ENCODE data around the gene HCRTR2.

HCRTR2 gene

GRCh38 chr6:55176958-55177357, 2.6 kb downstream of the HCRTR2 start:
- DNase-seq (ENCODE audit: extremely low spot score) = no peak
- ChIA-PET CTCF (no interaction called here), POLR2A (no interaction called here)
- no peak for TF ChIP-seq LEF1 (IDR thresholded peaks at IDR 0.05; ENCODE audit: borderline replicate concordance)
- TF ChIP-seq ZNF384 (IDR thresholded peaks at IDR 0.05) = no peak
- no peak for TF ChIP-seq TARDBP (IDR thresholded peaks at IDR 0.05)
- no peak for TF ChIP-seq FOXM1 (IDR thresholded peaks at IDR 0.05; ENCODE audit: borderline replicate concordance)
- TF ChIP-seq ARNT (IDR thresholded peaks at IDR 0.05) = no peak
- no peak for TF ChIP-seq L3MBTL2 (conservative IDR thresholded peaks at IDR 0.05)
- TF ChIP-seq FOXK2 (IDR thresholded peaks at IDR 0.05) = no peak

DNA sequence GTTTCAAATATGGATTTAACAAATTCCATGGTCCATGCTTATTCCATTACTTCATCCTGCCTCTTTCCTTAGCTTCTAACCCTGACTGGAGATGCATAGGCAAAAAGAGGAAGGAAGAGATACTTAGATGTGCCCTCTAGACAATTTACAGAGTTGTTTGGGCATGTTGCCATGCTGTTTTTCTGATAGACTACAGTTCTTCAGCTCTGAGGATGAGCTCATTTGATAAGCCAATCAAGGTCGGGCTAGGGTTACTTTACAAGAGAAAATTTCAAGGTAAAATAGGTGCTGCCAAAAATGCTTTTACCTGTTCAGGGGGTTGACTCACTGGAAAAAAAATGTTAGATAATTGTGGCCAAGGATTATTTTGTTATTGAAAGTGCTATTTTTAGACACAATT, 5.9 kb downstream of the HCRTR2 start:
- DNase-seq (ENCODE audit: extremely low spot score) = no peak
- ChIA-PET POLR2A (no interaction called here), CTCF (no interaction called here)
- no peak for TF ChIP-seq LEF1 (IDR thresholded peaks at IDR 0.05; ENCODE audit: borderline replicate concordance)
- no peak for TF ChIP-seq FOXM1 (IDR thresholded peaks at IDR 0.05; ENCODE audit: borderline replicate concordance)
- no peak for TF ChIP-seq BHLHE40 (IDR thresholded peaks at IDR 0.05; ENCODE audit: borderline replicate concordance)
- no peak for TF ChIP-seq ARNT (IDR thresholded peaks at IDR 0.05)

DNA sequence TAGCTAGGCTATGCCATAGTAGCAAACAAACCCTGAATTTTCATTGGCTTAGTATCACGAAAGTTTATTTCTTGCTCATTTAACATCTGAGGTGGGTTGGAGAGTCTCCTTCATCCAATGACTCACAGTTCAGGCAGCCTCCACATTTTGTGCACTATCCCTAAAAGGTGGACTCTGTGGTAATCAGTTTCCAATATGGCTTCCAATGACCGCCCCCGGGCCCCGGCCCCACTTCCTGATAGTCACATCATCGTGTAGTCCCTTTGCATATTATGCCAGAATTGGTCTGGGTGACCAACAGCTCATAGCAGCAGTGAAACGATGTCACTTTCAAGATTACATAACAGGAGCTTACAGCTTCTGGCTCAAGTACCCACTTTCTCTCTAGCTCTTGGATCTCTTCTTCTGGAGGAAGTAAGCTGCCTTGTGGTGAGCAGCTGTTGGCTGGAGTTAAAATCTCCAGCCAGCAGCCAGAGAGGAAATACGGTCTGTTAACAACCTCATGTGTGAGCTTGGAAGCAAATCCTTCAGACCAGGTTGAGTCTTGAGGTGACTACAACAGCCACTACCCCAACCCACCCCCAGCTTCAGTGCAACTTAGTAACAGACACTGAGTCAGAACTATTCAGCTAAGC, 7.8 kb downstream of the HCRTR2 start:
- POLR2A ChIA-PET = no interaction called here

DNA sequence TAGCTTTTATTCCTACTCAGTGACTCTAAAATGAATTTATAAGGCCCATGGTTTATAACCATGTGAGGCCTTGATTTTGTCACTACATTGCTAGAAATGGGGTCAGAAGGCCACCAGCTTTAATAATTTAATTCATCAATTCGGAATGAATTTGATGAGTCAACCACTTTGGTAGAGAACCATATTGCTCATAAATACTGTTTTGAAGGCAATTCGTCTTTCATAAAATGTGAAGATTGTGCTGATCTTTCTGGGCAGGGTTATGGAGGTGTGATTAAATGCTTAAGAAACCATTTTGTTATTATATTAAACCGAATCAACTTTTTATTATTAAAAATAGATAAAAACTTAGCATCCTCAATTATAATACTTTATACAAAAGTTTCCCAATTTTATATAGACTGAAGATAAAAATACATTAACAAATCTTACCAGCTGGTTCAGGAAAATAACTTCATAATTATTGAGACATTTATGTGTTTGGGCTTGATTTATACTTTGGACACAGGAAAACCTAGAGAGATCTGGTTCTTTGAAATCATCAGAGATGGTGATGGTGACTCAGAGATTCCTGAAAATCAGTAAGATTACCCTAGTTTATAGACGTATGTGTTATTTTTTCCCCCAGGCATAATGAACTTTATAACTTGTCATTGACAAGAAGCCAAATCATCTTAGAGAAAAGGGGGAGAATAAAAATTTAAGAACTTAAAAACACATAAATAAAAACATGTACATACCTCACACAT, 10.6 kb downstream of the HCRTR2 start:
- no peak for DNase-seq (ENCODE audit: extremely low spot score)
- POLR2A ChIA-PET = no interaction called here
- TF ChIP-seq HDGF (IDR thresholded peaks at IDR 0.05; ENCODE audit: borderline replicate concordance) (no peak), NFRKB (IDR thresholded peaks at IDR 0.05) (no peak), ELF4 (IDR thresholded peaks at IDR 0.05) (no peak), L3MBTL2 (conservative IDR thresholded peaks at IDR 0.05) (no peak), LEF1 (IDR thresholded peaks at IDR 0.05; ENCODE audit: borderline replicate concordance) (no peak), FOXA1 (IDR thresholded peaks at IDR 0.05) (no peak), ARNT (IDR thresholded peaks at IDR 0.05) (no peak), FOXK2 (IDR thresholded peaks at IDR 0.05) (no peak), CTBP1 (IDR thresholded peaks at IDR 0.05; ENCODE audit: borderline replicate concordance) (no peak), TARDBP (IDR thresholded peaks at IDR 0.05) (no peak), ZNF384 (IDR thresholded peaks at IDR 0.05) (no peak), BHLHE40 (IDR thresholded peaks at IDR 0.05; ENCODE audit: borderline replicate concordance) (no peak), FOXM1 (IDR thresholded peaks at IDR 0.05; ENCODE audit: borderline replicate concordance) (no peak), SP1 (IDR thresholded peaks at IDR 0.05) (no peak), SUZ12 (IDR thresholded peaks at IDR 0.05) (no peak)
- TF ChIP-seq, protein P1, sequence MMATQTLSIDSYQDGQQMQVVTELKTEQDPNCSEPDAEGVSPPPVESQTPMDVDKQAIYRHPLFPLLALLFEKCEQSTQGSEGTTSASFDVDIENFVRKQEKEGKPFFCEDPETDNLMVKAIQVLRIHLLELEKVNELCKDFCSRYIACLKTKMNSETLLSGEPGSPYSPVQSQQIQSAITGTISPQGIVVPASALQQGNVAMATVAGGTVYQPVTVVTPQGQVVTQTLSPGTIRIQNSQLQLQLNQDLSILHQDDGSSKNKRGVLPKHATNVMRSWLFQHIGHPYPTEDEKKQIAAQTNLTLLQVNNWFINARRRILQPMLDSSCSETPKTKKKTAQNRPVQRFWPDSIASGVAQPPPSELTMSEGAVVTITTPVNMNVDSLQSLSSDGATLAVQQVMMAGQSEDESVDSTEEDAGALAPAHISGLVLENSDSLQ (IDR thresholded peaks at IDR 0.05) = no peak
- CTCF ChIA-PET = no interaction called here

More for the DNA sequence above, 7.8 kb downstream of the HCRTR2 start:
- TF ChIP-seq SUZ12 (IDR thresholded peaks at IDR 0.05) (no peak), NFRKB (IDR thresholded peaks at IDR 0.05) (no peak), ELF4 (IDR thresholded peaks at IDR 0.05) (no peak), ZNF384 (IDR thresholded peaks at IDR 0.05) (no peak), ARNT (IDR thresholded peaks at IDR 0.05) (no peak), FOXK2 (IDR thresholded peaks at IDR 0.05) (no peak), FOXM1 (IDR thresholded peaks at IDR 0.05; ENCODE audit: borderline replicate concordance) (no peak), CTBP1 (IDR thresholded peaks at IDR 0.05; ENCODE audit: borderline replicate concordance) (no peak), TARDBP (IDR thresholded peaks at IDR 0.05) (no peak)
- TF ChIP-seq, protein P1 (IDR thresholded peaks at IDR 0.05) = no peak
- DNase-seq (ENCODE audit: extremely low spot score) = no peak
- CTCF ChIA-PET = interaction anchor here (0.7 kb wide), 1 partner anchor 30 kb away, joined by 6 read pairs; no protein-coding TSS in a partner anchor

GRCh38 chr6:55198715-55199114, 24.4 kb downstream of the HCRTR2 start:
- TF ChIP-seq SP1 (IDR thresholded peaks at IDR 0.05) = no peak
- TF ChIP-seq, protein P1 (IDR thresholded peaks at IDR 0.05) = peak; percentile 46; the same call in 1 of the 2 replicates
- no peak for TF ChIP-seq CTBP1 (IDR thresholded peaks at IDR 0.05; ENCODE audit: borderline replicate concordance)
- TF ChIP-seq BHLHE40 (IDR thresholded peaks at IDR 0.05; ENCODE audit: borderline replicate concordance) = no peak
- no peak for TF ChIP-seq NFRKB (IDR thresholded peaks at IDR 0.05)
- TF ChIP-seq HDGF (IDR thresholded peaks at IDR 0.05; ENCODE audit: borderline replicate concordance) = no peak
- no peak for DNase-seq (ENCODE audit: extremely low spot score)
- POLR2A ChIA-PET = no interaction called here
- CTCF ChIA-PET = no interaction called here

DNA sequence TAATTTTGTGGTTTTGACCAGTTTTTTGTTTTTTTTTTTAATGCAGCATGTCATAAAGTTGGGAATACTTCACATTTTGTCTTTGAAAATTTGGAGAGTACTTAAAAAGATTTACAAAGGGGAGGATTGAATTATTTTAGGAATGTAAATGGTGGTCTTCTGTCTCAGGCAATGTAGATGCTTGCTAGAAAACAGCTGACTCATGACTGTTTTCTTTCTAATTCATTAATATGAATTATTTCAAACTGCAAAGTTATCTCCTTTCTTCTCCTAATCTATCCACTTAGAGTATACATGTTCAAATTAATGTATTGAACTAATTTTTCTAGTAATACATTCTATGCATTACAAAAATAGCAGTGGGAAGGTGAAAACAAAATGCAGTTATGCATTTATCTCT, 24.9 kb downstream of the HCRTR2 start:
- CTCF ChIA-PET = no interaction called here

More for the DNA sequence above, 24.9 kb downstream of the HCRTR2 start:
- TF ChIP-seq FOXK2 (IDR thresholded peaks at IDR 0.05) = no peak
- no peak for TF ChIP-seq SP1 (IDR thresholded peaks at IDR 0.05)
- TF ChIP-seq ELF4 (IDR thresholded peaks at IDR 0.05) = no peak
- no peak for DNase-seq (ENCODE audit: extremely low spot score)
- POLR2A ChIA-PET = no interaction called here

Measured in HEK293T (cell line).